Sigmoid colon (tissue), 7 donors: Measurements from ENCODE around the gene BCAS4. TPM values are rescaled to one million over a fixed set of nuclear protein-coding genes. Genes with fewer than 3 reads are reported as not detected.
"Not testable (repeated sequence)": the region's sequence is repeated elsewhere in the genome, so short reads cannot be mapped to it uniquely, and the experiment has no call there.

Experiments used
- DNase-seq: peaks from one replicate; pipeline ENCODE4 v3.0.0-alpha.2; 2019
- H3K27ac ChIP-seq, 4 donors: fragments of 200-600 bp; sonication (generic); one replicate each; pipeline ENCODE4 v1.5.1; 2016 to 2019; ENCODE audit warnings: mild to moderate bottlenecking in 1 of 4
- H3K27me3 ChIP-seq, 3 donors: fragments of 200-600 bp; sonication (generic); one replicate each; pipeline ENCODE4 v1.5.1; 2019; ENCODE audit warnings: mild to moderate bottlenecking in 1 of 3
- H3K36me3 ChIP-seq, 4 donors: fragments of 200-600 bp; sonication (generic); one replicate each; pipeline ENCODE4 v1.5.1; 2016 to 2019
- H3K4me1 ChIP-seq, 4 donors: fragments of 200-600 bp; sonication (generic); one replicate each; pipeline ENCODE4 v1.5.1; 2017 to 2019
- H3K4me3 ChIP-seq, 4 donors: fragments of 200-600 bp; sonication (generic); one replicate each; pipeline ENCODE4 v1.5.1; 2017 to 2019; ENCODE audit warnings: mild to moderate bottlenecking in 2 of 4, moderate library complexity in 1 of 4
- H3K9me3 ChIP-seq, 4 donors: fragments of 200-600 bp in 3 of 4; sonication (generic) in 3 of 4; one replicate each; pipeline versions ENCODE4 v1.5.1 to v1.6.1; 2013 to 2019
- EP300 ChIP-seq, 4 donors: sonication (generic); formaldehyde crosslinking; IDR thresholded peaks; one replicate each; pipeline ENCODE4 v1.6.1; 2017; ENCODE audit warnings: antibody characterized with exemption in 4 of 4
- POLR2A ChIP-seq, 2 donors: fragments of 450-650 bp; IDR thresholded peaks; one replicate each; pipeline ENCODE4 v1.6.1; 2016; ENCODE audit warnings: antibody characterized with exemption in 2 of 2, mild to moderate bottlenecking in 2 of 2, moderate library complexity in 2 of 2
- POLR2AphosphoS5 ChIP-seq, 4 donors: sonication (generic); formaldehyde crosslinking; IDR thresholded peaks; one replicate each; pipeline ENCODE4 v1.6.1; 2017; ENCODE audit warnings: antibody characterized with exemption in 4 of 4
- WGBS, 2 donors: extraction: QIAGEN DNeasy Blood & Tissue Kit; methylation state at CpG; one replicate each; pipeline ENCODE4 v1.1.7; 2013; 5-methylcytosine and 5-hydroxymethylcytosine counted together
- intact Hi-C: fragments of 100-400 bp; cut with DNase I; formaldehyde crosslinking; loops from one replicate; pipeline ENCODE4 v1.15.1; 2023
- polyA plus RNA-seq, 3 donors: library from polyadenylated mRNA; stranded (reverse); fragments of 200-250 nt; gene quantifications; one replicate each; pipeline ENCODE4 v1.2.3, GENCODE V29; 2013
- total RNA-seq, 4 donors: library from RNA; depleted of rRNA; stranded (reverse); fragments of >200 nt; gene quantifications; one replicate each; pipeline ENCODE4 v1.1.0, GENCODE V29; 2016
- TF ChIP-seq, protein P1 (sequence below), 4 experiments: fragments of 450-650 bp in 3 of 4; fragments of 200-600 bp in 1 of 4; IDR thresholded peaks; one replicate each; pipeline ENCODE4 v1.5.1; 2016 to 2019; ENCODE audit warnings: antibody characterized with exemption in 4 of 4, mild to moderate bottlenecking in 3 of 4, moderate library complexity in 2 of 4
- donor health status: healthy with polysubstance abuse.
- donor health status: Bipolar disorder and iron deficiency.
- donor health status: healthy.

The BCAS4 gene
- total and polyA plus RNA-seq, 7 donors: 0.46 to 10.1 (median 3.5) TPM

GRCh38 chr20:50794181-50794845, 548 bp upstream of the BCAS4 start:
- WGBS, 2 donors: 7% methylated on average over 35 of the region's 35 CpGs
- H3K4me3 ChIP-seq: peak overlapping the region in 3 of 4 donors; percentile 72 to 93 (median 87)
- no peaks in the 10 kb centered on the region for H3K36me3 ChIP-seq
- DNase-seq: no peak
- no peaks in the 10 kb centered on the region for H3K27me3 ChIP-seq
- TF ChIP-seq EP300 (IDR thresholded peaks at IDR 0.05) (no peak), POLR2AphosphoS5 (IDR thresholded peaks at IDR 0.05) (no peak), POLR2A (IDR thresholded peaks at IDR 0.05) (no peak)
- TF ChIP-seq, protein P1, sequence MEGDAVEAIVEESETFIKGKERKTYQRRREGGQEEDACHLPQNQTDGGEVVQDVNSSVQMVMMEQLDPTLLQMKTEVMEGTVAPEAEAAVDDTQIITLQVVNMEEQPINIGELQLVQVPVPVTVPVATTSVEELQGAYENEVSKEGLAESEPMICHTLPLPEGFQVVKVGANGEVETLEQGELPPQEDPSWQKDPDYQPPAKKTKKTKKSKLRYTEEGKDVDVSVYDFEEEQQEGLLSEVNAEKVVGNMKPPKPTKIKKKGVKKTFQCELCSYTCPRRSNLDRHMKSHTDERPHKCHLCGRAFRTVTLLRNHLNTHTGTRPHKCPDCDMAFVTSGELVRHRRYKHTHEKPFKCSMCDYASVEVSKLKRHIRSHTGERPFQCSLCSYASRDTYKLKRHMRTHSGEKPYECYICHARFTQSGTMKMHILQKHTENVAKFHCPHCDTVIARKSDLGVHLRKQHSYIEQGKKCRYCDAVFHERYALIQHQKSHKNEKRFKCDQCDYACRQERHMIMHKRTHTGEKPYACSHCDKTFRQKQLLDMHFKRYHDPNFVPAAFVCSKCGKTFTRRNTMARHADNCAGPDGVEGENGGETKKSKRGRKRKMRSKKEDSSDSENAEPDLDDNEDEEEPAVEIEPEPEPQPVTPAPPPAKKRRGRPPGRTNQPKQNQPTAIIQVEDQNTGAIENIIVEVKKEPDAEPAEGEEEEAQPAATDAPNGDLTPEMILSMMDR (IDR thresholded peaks at IDR 0.05): no peak
- no peaks in the 10 kb centered on the region for H3K9me3 ChIP-seq
- peak overlapping the region; percentile 13 to 81 (median 52) for H3K27ac ChIP-seq
- peaks cover 0 to 54% (median 46%) of the 10 kb centered on the region in 4 donors for H3K4me1 ChIP-seq
- intact Hi-C loops: loop anchor here (1.0 to 10.0 kb wide), 2 partner anchors 137 to 510 kb away; partner anchors contain the start of gene ADNP

- intact Hi-C loops: loop anchor here (10.0 kb wide), 1 partner anchor 508 kb away; no protein-coding TSS in a partner anchor
- Histone ChIP-seq H3K36me3 (no peaks in the 10 kb centered on the region), H3K9me3 (no peaks in the 10 kb centered on the region), H3K27ac (no peak overlapping the region), H3K4me1 (peaks cover 0 to 33% (median 26%) of the 10 kb centered on the region in 4 donors), H3K27me3 (no peaks in the 10 kb centered on the region), H3K4me3 (no peak overlapping the region)
- 91 to 92% methylated on average over 4 of the region's 4 CpGs for WGBS, 2 donors
- DNase-seq: peak; percentile 18
- TF ChIP-seq POLR2A (IDR thresholded peaks at IDR 0.05): no peak
These were observed 2.3 kb downstream of the BCAS4 start for GRCh38 chr20:50797142-50797541.

DNA sequence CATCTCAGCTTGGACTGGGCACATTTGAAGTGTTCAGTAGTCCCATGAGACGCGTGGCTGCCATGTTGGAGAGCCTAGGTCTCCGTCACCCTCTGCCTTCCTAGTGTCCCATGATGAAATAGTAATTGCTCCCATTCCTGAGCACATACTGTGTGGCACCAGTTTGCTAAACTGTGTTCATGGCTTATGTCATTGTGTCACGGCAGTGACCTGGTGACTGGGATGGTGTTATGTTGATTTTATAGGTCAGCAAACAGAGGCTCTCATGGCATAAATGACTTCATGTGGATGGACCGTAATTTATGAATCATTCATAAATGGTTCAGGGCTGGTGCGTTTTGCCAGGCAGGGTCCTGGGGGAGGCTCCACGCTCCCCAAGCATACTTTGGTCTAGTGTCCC, 3.8 kb downstream of the BCAS4 start:
- Histone ChIP-seq H3K9me3 (no peaks in the 10 kb centered on the region), H3K36me3 (no peaks in the 10 kb centered on the region), H3K4me3 (no peak overlapping the region), H3K27ac (no peak overlapping the region), H3K4me1 (peaks cover 0 to 20% (median 12%) of the 10 kb centered on the region in 4 donors), H3K27me3 (no peaks in the 10 kb centered on the region)
- WGBS, 2 donors: 83 to 86% methylated on average over 7 of the region's 7 CpGs
- intact Hi-C loops: loop anchor here (10.0 kb wide), 1 partner anchor 506 kb away; no protein-coding TSS in a partner anchor
- DNase-seq: no peak
- TF ChIP-seq, protein P1 (IDR thresholded peaks at IDR 0.05): no peak
- peak in 1 of 2 donors; percentile 11 for TF ChIP-seq POLR2A (IDR thresholded peaks at IDR 0.05)

- no peaks in the 10 kb centered on the region for H3K36me3 ChIP-seq
- TF ChIP-seq EP300 (IDR thresholded peaks at IDR 0.05): no peak
- TF ChIP-seq, protein P1 (IDR thresholded peaks at IDR 0.05): no peak
- TF ChIP-seq POLR2AphosphoS5 (IDR thresholded peaks at IDR 0.05): no peak
- TF ChIP-seq POLR2A (IDR thresholded peaks at IDR 0.05): no peak
- H3K4me1 ChIP-seq: peaks cover 0 to 14% (median 7%) of the 10 kb centered on the region in 4 donors
- no peaks in the 10 kb centered on the region for H3K27me3 ChIP-seq
- H3K4me3 ChIP-seq: no peak overlapping the region
- H3K9me3 ChIP-seq: no peaks in the 10 kb centered on the region
- no peak for DNase-seq
- WGBS, 2 donors: 87 to 88% methylated on average over 13 of the region's 13 CpGs
- intact Hi-C loops: loop anchor here (10.0 kb wide), 1 partner anchor 505 kb away; no protein-coding TSS in a partner anchor
- H3K27ac ChIP-seq: peak overlapping the region in 2 of 4 donors; percentile 9 to 28
These were observed 4.5 kb downstream of the BCAS4 start for GRCh38 chr20:50799176-50799889.

DNA sequence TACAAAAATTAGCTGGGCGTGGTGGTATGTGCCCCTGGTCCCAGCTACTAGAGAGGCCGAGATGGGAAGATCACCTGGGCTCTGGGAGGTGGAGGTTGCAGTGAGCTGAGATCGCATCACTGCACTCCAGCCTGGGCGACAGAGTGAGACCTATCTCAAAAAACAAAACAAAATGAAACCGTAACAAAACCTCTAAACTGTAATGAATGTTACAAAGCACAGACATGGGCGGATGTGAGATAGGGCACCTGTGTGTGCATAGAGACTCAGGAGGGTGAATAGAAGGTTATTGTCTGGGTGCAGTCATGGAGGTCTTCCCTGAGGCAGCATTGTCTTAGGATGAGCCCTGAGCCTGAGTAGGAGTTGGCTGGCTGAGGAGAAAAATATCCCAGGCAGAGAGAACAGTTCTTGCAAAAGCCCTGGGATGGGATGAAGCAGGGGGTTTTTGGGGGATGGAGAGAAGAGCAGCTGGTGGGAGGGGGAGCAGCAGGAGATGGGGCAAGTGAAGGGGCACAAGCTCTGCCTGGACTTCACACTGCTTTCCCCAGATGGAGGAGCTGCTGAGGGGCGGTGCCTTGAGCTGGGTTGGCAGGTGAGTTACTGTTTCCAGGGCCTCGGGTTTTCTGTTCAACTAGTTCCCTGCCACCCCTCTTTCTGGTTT, 5.2 kb downstream of the BCAS4 start:
- H3K4me3 ChIP-seq: no peak overlapping the region
- TF ChIP-seq, protein P1 (IDR thresholded peaks at IDR 0.05): no peak
- no peak for TF ChIP-seq POLR2AphosphoS5 (IDR thresholded peaks at IDR 0.05)
- no peak for DNase-seq
- intact Hi-C loops: loop anchor here (10.0 kb wide), 1 partner anchor 505 kb away; no protein-coding TSS in a partner anchor
- 82 to 92% methylated on average over 8 of the region's 8 CpGs for WGBS, 2 donors
- no peaks in the 10 kb centered on the region for H3K27me3 ChIP-seq
- H3K9me3 ChIP-seq: no peaks in the 10 kb centered on the region
- no peak overlapping the region for H3K27ac ChIP-seq
- peaks cover 0 to 9% (median 4%) of the 10 kb centered on the region in 4 donors for H3K4me1 ChIP-seq
- no peaks in the 10 kb centered on the region for H3K36me3 ChIP-seq

DNA sequence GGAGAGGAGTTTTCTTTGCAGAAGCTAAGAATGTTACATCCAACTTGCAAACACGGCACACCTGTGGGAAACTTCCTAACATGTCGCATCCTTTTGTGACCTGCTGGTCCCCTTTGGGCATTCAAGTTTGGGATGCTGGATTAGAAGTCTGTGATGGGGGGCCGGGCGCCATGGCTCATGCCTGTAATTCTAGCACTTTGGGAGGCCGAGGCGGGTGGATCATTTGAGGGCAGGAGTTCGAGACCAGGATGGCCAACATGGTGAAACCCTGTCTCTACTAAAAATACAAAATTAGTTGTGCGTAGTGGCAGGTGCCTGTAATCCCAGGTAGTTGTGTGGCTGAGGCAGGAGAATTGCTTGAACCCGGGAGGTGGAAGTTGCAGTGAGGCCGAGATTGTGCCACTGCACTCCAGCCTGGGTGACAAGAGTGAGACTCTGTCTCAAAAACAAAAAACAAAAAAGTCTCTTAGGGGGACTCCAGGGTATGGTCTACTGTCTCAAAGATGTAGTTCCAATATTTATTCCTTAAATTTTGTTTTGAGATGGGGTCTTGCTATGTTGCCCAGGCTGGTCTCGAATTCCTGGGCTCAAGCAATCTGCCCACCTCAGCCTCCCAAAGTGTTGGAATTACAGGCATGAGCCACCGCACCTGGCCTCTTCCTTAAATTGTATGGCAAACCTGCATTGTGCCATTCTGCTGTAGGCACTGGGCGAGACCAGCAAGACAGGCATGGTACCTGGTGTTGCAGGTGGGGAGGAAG, 6.3 kb downstream of the BCAS4 start:
- H3K4me3 ChIP-seq, H3K27me3 ChIP-seq, intact Hi-C loops, H3K4me1 ChIP-seq, H3K9me3 ChIP-seq, H3K27ac ChIP-seq, H3K36me3 ChIP-seq, DNase-seq: not testable (repeated sequence)
- WGBS, 2 donors: 95% methylated on average over 13 of the region's 13 CpGs
